ENCODE results near the gene CARMIL1. TPM values are rescaled to one million over a fixed set of nuclear protein-coding genes. Genes with fewer than 3 reads are reported as not detected.

CARMIL1 gene
- total and polyA plus RNA-seq, 2 of the 8 experiments (the other 6 are each of a cell fraction or from before 2014, with no cell fraction given) = 20.3 to 40.4 TPM

- TF ChIP-seq ATF3 (IDR thresholded peaks at IDR 0.05; ENCODE audit: insufficient read depth, low read depth, low read length) (no peak), JUND (IDR thresholded peaks at IDR 0.05; ENCODE audit: low read length) (no peak), SIRT6 (IDR thresholded peaks at IDR 0.05; ENCODE audit: low read length) (no peak)
- TF ChIP-seq, protein P1, sequence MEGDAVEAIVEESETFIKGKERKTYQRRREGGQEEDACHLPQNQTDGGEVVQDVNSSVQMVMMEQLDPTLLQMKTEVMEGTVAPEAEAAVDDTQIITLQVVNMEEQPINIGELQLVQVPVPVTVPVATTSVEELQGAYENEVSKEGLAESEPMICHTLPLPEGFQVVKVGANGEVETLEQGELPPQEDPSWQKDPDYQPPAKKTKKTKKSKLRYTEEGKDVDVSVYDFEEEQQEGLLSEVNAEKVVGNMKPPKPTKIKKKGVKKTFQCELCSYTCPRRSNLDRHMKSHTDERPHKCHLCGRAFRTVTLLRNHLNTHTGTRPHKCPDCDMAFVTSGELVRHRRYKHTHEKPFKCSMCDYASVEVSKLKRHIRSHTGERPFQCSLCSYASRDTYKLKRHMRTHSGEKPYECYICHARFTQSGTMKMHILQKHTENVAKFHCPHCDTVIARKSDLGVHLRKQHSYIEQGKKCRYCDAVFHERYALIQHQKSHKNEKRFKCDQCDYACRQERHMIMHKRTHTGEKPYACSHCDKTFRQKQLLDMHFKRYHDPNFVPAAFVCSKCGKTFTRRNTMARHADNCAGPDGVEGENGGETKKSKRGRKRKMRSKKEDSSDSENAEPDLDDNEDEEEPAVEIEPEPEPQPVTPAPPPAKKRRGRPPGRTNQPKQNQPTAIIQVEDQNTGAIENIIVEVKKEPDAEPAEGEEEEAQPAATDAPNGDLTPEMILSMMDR (IDR thresholded peaks at IDR 0.05; ENCODE audit: control extremely low read depth in 1 of 3, insufficient read depth in 1 of 3, low read depth in 1 of 3, low read length in 3 of 3) = no peak
Measured at GRCh38 chr6:25436760-25437159, 157.6 kb downstream of the CARMIL1 start (continued).

Data from H1 (cell line).